Measurements from ENCODE around the gene PRKAR1B.

DNA sequence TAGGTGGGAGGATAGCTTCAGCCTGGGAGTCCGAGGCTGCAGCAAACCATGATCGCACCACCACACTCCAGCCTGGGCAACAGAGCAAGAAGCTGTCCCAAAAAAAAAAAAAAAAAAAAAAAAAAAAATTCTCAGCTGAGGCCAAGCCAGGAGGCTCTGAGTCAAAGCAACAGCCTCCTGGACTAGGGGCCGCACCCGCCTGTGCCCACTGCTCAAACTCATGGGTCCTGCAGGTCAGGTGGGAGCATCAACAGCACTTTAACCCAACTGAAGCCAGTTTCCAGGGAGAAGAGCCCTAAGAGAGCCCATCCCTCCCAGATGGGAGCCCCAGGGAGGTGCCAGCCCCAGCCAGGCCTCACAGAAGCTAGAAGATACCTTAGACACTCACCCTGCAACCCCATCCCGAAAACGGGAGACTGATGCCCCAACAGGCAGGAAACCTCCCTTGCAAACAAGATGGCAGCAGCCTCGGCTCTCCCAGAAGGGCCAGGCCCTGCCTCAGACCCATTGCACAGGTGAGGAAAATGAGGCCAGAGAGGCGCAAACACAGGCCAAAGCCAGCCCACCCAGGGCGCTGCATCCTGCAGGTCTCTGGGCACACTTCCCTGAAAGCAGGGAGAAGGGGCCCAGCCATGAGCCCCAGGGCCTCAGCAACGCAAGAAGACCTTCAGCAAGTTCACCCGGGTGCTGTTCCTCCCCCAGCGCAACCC lies 218.5 kb downstream of the PRKAR1B start:
- no peak for TF ChIP-seq EGR1 (IDR thresholded peaks at IDR 0.05)
- no peak for TF ChIP-seq CREB1 (IDR thresholded peaks at IDR 0.05; ENCODE audit: low read depth)
- no peak for TF ChIP-seq EP300 (IDR thresholded peaks at IDR 0.05; ENCODE audit: borderline replicate concordance)
- no peak for TF ChIP-seq YY1 (IDR thresholded peaks at IDR 0.05; ENCODE audit: low read depth)
- TF ChIP-seq, protein P1, sequence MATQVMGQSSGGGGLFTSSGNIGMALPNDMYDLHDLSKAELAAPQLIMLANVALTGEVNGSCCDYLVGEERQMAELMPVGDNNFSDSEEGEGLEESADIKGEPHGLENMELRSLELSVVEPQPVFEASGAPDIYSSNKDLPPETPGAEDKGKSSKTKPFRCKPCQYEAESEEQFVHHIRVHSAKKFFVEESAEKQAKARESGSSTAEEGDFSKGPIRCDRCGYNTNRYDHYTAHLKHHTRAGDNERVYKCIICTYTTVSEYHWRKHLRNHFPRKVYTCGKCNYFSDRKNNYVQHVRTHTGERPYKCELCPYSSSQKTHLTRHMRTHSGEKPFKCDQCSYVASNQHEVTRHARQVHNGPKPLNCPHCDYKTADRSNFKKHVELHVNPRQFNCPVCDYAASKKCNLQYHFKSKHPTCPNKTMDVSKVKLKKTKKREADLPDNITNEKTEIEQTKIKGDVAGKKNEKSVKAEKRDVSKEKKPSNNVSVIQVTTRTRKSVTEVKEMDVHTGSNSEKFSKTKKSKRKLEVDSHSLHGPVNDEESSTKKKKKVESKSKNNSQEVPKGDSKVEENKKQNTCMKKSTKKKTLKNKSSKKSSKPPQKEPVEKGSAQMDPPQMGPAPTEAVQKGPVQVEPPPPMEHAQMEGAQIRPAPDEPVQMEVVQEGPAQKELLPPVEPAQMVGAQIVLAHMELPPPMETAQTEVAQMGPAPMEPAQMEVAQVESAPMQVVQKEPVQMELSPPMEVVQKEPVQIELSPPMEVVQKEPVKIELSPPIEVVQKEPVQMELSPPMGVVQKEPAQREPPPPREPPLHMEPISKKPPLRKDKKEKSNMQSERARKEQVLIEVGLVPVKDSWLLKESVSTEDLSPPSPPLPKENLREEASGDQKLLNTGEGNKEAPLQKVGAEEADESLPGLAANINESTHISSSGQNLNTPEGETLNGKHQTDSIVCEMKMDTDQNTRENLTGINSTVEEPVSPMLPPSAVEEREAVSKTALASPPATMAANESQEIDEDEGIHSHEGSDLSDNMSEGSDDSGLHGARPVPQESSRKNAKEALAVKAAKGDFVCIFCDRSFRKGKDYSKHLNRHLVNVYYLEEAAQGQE (IDR thresholded peaks at IDR 0.05; ENCODE audit: low read depth): no peak
- TF ChIP-seq USF1 (IDR thresholded peaks at IDR 0.05): no peak
- no peak for TF ChIP-seq RAD21 (IDR thresholded peaks at IDR 0.05; ENCODE audit: low read depth)
- no peak for TF ChIP-seq NFIC (IDR thresholded peaks at IDR 0.05)
